ENCODE measurements around the gene TLL2.
"Not testable (repeated sequence)": the region's sequence is repeated elsewhere in the genome, so short reads cannot be mapped to it uniquely, and the experiment has no call there.

GRCh38 chr10:96545558-96545957, 31.8 kb upstream of the TLL2 start:
- TF ChIP-seq CTCF, POLR2A (IDR thresholded peaks at IDR 0.05): not testable (repeated sequence)

Measured in adrenal gland (tissue), 5 donors.